SK-N-SH (cell line): ENCODE measurements around the gene XYLT2. TPM values are rescaled to one million over a fixed set of nuclear protein-coding genes. Genes with fewer than 3 reads are reported as not detected.

Experiments used
- CTCF ChIA-PET: fragments of 300-600, 350-600 bp; formaldehyde crosslinking; extraction: SDS; loops from one replicate; lab custom pipeline; 2021; lab: Yijun Ruan, JAX
- POLR2A ChIA-PET: fragments of 350-600 bp; sonication (Branson Sonifier 250); formaldehyde crosslinking; extraction: SDS; loops from one replicate; lab custom pipeline; 2020; ENCODE audit warnings: antibody characterized with exemption, inconsistent platforms; lab: Yijun Ruan, JAX
- DNase-seq: peaks from one replicate; pipeline ENCODE4 v3.0.0; 2012
- H2AFZ ChIP-seq: fragments of 200-600 bp; sonication (generic); 2 replicates; pipeline ENCODE4 v1.8.1; 2016; ENCODE audit warnings: antibody characterized with exemption, mild to moderate bottlenecking, low read depth
- H3F3A ChIP-seq: fragments of 200-600 bp; sonication (generic); replicated peaks from 2 replicates; pipeline ENCODE3; 2016; ENCODE audit warnings: antibody characterized with exemption, mild to moderate bottlenecking; ENCODE audit not compliant: insufficient read depth
- H3K27ac ChIP-seq, 2 experiments: fragments of 200-500 bp in 1 of 2; fragments of 200-600 bp in 1 of 2; sonication (Bioruptor generic) in 1 of 2; sonication (generic), shearing (Covaris generic) in 1 of 2; 2 replicates each; pipeline versions ENCODE4 v1.5.1 to v1.6.1; 2014 to 2016; ENCODE audit warnings: low read depth in 2 of 2, inconsistent platforms in 1 of 2, low read length in 1 of 2, mild to moderate bottlenecking in 1 of 2, mixed read lengths in 1 of 2
- H3K27me3 ChIP-seq: fragments of 200-600 bp; sonication (generic), shearing (Covaris generic); 2 replicates; pipeline ENCODE4 v1.6.1; 2016; ENCODE audit warnings: mixed run types; ENCODE audit not compliant: insufficient read depth
- H3K36me3 ChIP-seq, 2 experiments: fragments of 200-500 bp in 1 of 2; fragments of 200-600 bp in 1 of 2; sonication (Bioruptor generic) in 1 of 2; sonication (generic) in 1 of 2; replicated peaks in 1 of 2; 2 replicates each; pipeline versions ENCODE3 to v1.5.1; 2014 to 2016; ENCODE audit warnings: low read length in 1 of 2, mild to moderate bottlenecking in 1 of 2; ENCODE audit not compliant: insufficient read depth in 2 of 2, control insufficient read depth in 1 of 2
- H3K4me1 ChIP-seq, 2 experiments: fragments of 200-500 bp in 1 of 2; fragments of 200-600 bp in 1 of 2; sonication (Bioruptor generic) in 1 of 2; sonication (generic), shearing (Covaris generic) in 1 of 2; 2 replicates each; pipeline versions ENCODE4 v1.5.1 to v1.6.1; 2014 to 2016; ENCODE audit warnings: low read depth in 1 of 2, low read length in 1 of 2, mixed run types in 1 of 2; ENCODE audit not compliant: insufficient read depth in 2 of 2, control insufficient read depth in 1 of 2
- H3K4me2 ChIP-seq: fragments of 200-600 bp; sonication (generic), shearing (Covaris generic); 2 replicates; pipeline ENCODE4 v1.6.1; 2017; ENCODE audit warnings: mixed run types
- H3K4me3 ChIP-seq, 2 experiments: fragments of 200-500 bp in 1 of 2; fragments of 200-600 bp in 1 of 2; sonication (Bioruptor generic) in 1 of 2; sonication (generic), shearing (Covaris generic) in 1 of 2; 2 replicates each; pipeline versions ENCODE4 v1.5.1 to v1.8.1; 2014 to 2016; ENCODE audit warnings: low read depth in 2 of 2, inconsistent platforms in 1 of 2, low read length in 1 of 2, mild to moderate bottlenecking in 1 of 2, mixed read lengths in 1 of 2, moderate library complexity in 1 of 2
- H3K79me2 ChIP-seq: fragments of 200-600 bp; sonication (generic); 2 replicates; pipeline ENCODE4 v1.8.1; 2017; ENCODE audit warnings: mild to moderate bottlenecking; ENCODE audit not compliant: insufficient read depth
- H3K9ac ChIP-seq: fragments of 200-600 bp; sonication (generic); 2 replicates; pipeline ENCODE4 v1.6.1; 2017; ENCODE audit warnings: mixed run types
- H3K9me2 ChIP-seq: fragments of 200-600 bp; sonication (generic); 2 replicates; pipeline ENCODE4 v1.6.1; 2017; ENCODE audit warnings: mixed run types
- H3K9me3 ChIP-seq: fragments of 200-600 bp; sonication (generic); 2 replicates; pipeline ENCODE4 v1.6.1; 2017; ENCODE audit warnings: mixed run types, mild to moderate bottlenecking, moderate library complexity
- H4K20me1 ChIP-seq: fragments of 200-600 bp; sonication (generic); 2 replicates; pipeline ENCODE4 v1.6.1; 2017; ENCODE audit warnings: mild to moderate bottlenecking, mixed run types; ENCODE audit not compliant: insufficient read depth
- CHD2 ChIP-seq: fragments of 150-350 bp; IDR thresholded peaks from 2 replicates; pipeline ENCODE4 v1.6.1; 2018; ENCODE audit warnings: low read length; ENCODE audit not compliant: partially characterized antibody
- EP300 ChIP-seq, 2 experiments: IDR thresholded peaks; 2 replicates each; pipeline versions ENCODE4 v1.4.0 to v1.6.1; 2012; ENCODE audit warnings: borderline replicate concordance in 1 of 2, low read depth in 1 of 2, low read length in 1 of 2
- EZH2phosphoT487 ChIP-seq: fragments of 200-600 bp; sonication (generic); IDR thresholded peaks from 2 replicates; pipeline ENCODE4 v1.6.1; 2017; ENCODE audit warnings: low read depth, mixed run types, mild to moderate bottlenecking, antibody characterized with exemption, moderate library complexity, borderline replicate concordance
- FOSL2 ChIP-seq: IDR thresholded peaks from 2 replicates; pipeline ENCODE4 v1.4.0; 2012; ENCODE audit warnings: low read depth, mild to moderate bottlenecking, moderate library complexity, borderline replicate concordance
- FOXJ3 ChIP-seq: sonication (generic); formaldehyde crosslinking; IDR thresholded peaks from 2 replicates; pipeline ENCODE4 v1.5.1; 2020; ENCODE audit warnings: mild to moderate bottlenecking, missing genetic modification reagents
- GABPA ChIP-seq: IDR thresholded peaks from 2 replicates; pipeline ENCODE4 v1.4.0; 2012; ENCODE audit warnings: low read depth, mild to moderate bottlenecking
- GATA2 ChIP-seq: sonication (generic); formaldehyde crosslinking; IDR thresholded peaks from 2 replicates; pipeline ENCODE4 v1.5.0; 2020; ENCODE audit warnings: mild to moderate bottlenecking, missing genetic modification reagents
- JUND ChIP-seq: IDR thresholded peaks from 2 replicates; pipeline ENCODE4 v1.4.0; 2012
- MEF2A ChIP-seq: IDR thresholded peaks from 2 replicates; pipeline ENCODE4 v1.4.0; 2012; ENCODE audit warnings: low read depth, borderline replicate concordance
- MXI1 ChIP-seq: IDR thresholded peaks from 2 replicates; pipeline ENCODE4 v1.6.1; 2012; ENCODE audit warnings: mild to moderate bottlenecking, low read depth, low read length, improper control_type of control experiment
- NFIC ChIP-seq: IDR thresholded peaks from 2 replicates; pipeline ENCODE4 v1.4.0; 2012; ENCODE audit warnings: borderline replicate concordance
- POLR2AphosphoS5 ChIP-seq: IDR thresholded peaks from 2 replicates; pipeline ENCODE4 v1.6.1; 2012; ENCODE audit warnings: low read depth, low read length
- RAD21 ChIP-seq: IDR thresholded peaks from 2 replicates; pipeline ENCODE4 v1.6.1; 2012; ENCODE audit warnings: mild to moderate bottlenecking, low read length
- RCOR1 ChIP-seq: fragments of 150-350 bp; IDR thresholded peaks from 2 replicates; pipeline ENCODE4 v1.6.1; 2017; ENCODE audit warnings: antibody characterized with exemption, low read length
- RFX5 ChIP-seq: IDR thresholded peaks from 2 replicates; pipeline ENCODE4 v1.6.1; 2012; ENCODE audit warnings: mild to moderate bottlenecking, improper control_type of control experiment, low read length
- SIN3A ChIP-seq: IDR thresholded peaks from 2 replicates; pipeline ENCODE4 v1.6.1; 2012; ENCODE audit warnings: low read depth, mild to moderate bottlenecking, low read length, moderate library complexity, borderline replicate concordance
- TEAD4 ChIP-seq: IDR thresholded peaks from 2 replicates; pipeline ENCODE4 v1.4.0; 2012; ENCODE audit warnings: mild to moderate bottlenecking, borderline replicate concordance; ENCODE audit not compliant: insufficient read depth
- WGBS: methylation state at CpG from one replicate; pipeline ENCODE4 v1.1.6; 2017; ENCODE audit warnings: low lambda C conversion rate; 5-methylcytosine and 5-hydroxymethylcytosine counted together
- polyA plus RNA-seq, 3 experiments: library from polyadenylated mRNA; depleted of rRNA; stranded (reverse); fragments of >200 nt; gene quantifications; 2 replicates each; pipeline ENCODE4 v1.2.3, GENCODE V29; 2012
- TF ChIP-seq, protein P1 (sequence below): IDR thresholded peaks from 2 replicates; pipeline ENCODE4 v1.6.1; 2012; ENCODE audit warnings: mild to moderate bottlenecking, low read depth, low read length, moderate library complexity
- TF ChIP-seq, protein P2 (sequence below): IDR thresholded peaks from 2 replicates; pipeline ENCODE4 v1.4.0; 2012; ENCODE audit warnings: low read depth, borderline replicate concordance
- TF ChIP-seq, protein P3 (sequence below): fragments of 200-600 bp; sonication (generic); IDR thresholded peaks from 2 replicates; pipeline ENCODE4 v1.6.1; 2017; ENCODE audit warnings: antibody characterized with exemption, mild to moderate bottlenecking, moderate library complexity
- TF ChIP-seq, protein P4 (sequence below): IDR thresholded peaks from 2 replicates; pipeline ENCODE4 v1.4.0; 2012; ENCODE audit warnings: low read depth
- TF ChIP-seq, protein P5 (sequence below): fragments of 150-350 bp; IDR thresholded peaks from 2 replicates; pipeline ENCODE4 v1.6.1; 2016; ENCODE audit warnings: mild to moderate bottlenecking, low read depth, low read length
- TF ChIP-seq, protein P6 (sequence below): IDR thresholded peaks from 2 replicates; pipeline ENCODE4; 2012

Gene XYLT2
- polyA plus RNA-seq, 1 of the 3 experiments (the other 2 are of a cell fraction), result 28.4 TPM

DNA sequence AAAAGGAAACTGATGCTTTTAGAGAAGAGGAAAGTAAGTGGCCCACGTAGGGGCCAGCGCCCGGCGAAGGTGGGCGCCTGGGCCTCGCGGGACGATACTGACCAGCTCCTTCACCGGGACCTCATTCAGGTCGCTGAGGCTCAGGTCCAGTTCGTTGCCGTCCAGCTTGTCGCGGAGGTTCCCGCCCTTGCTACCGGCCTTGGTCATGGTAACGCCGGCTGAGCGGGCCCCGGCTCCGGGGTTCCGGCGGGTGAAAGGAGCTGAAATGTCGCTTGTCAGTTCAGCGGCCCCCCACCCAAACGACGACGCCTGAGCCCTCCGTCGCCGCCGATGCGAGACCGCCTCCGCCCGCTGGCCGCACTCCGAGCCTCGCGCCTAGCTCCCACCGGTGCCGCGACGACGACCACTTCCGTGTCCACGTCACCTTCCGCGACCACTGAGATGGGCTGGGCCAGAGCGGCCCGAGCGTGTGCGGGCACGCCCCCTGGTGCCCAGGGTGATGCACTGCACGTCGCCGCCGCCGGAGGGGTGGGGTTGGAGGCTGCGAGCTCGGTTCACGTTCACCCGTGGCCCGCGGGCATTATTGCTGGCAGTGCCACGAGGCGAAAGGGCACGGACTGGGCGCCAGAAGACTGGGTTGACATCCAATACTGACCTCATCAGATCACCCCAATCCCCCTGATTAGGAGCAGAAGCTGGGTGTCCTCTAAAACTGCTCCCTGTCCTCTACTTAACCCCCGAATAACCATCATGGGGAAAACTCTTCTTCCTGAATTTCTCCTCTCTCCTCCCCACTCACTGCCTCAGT lies 51.4 kb downstream of the XYLT2 start, which contains the start of gene LRRC59:
Gene LRRC59 (minus strand): TSS at position 413 of the 808 bp plus-strand sequence. CDS start 206 bp downstream, at position 207.
- peak; percentile 99 for DNase-seq
- Histone ChIP-seq H3K36me3 (peaks cover 29 to 35% of the 10 kb centered on the region in 2 experiments), H3K9ac (peak within 1 kb of the TSS; percentile 99), H3K4me3 (peak within 1 kb of the TSS; percentile 91 to 99), H4K20me1 (peaks cover 38% of the 10 kb centered on the region), H3K27me3 (no peaks in the 10 kb centered on the region; the same call in 1 of the 2 replicates), H3K4me2 (peak within 1 kb of the TSS; percentile 97), H3K4me1 (peaks cover 10 to 23% of the 10 kb centered on the region in 2 experiments), H3K9me2 (no peaks in the 10 kb centered on the region), H3F3A (no peaks in the 10 kb centered on the region), H3K27ac (peak within 1 kb of the TSS; percentile 74 to 83), H3K9me3 (no peaks in the 10 kb centered on the region), H2AFZ (peak within 1 kb of the TSS; percentile 60; the same call in 1 of the 2 replicates), H3K79me2 (peaks cover 50% of the 10 kb centered on the region)
- CTCF ChIA-PET, result interaction anchor here (0.6 to 4.6 kb wide), 54 partner anchors 9 to 637 kb away, joined by 3 to 80 read pairs (median 6); partner anchors contain the start of genes ACSF2, COL1A1, EME1 and MRPL27
- POLR2A ChIA-PET, result interaction anchor here (0.8 to 2.6 kb wide), 10 partner anchors 8 to 82 kb away, joined by 3 to 12 read pairs (median 4); partner anchors contain the start of gene ACSF2
- WGBS, result under 1% methylated on average over 57 of the region's 70 CpGs
- TF ChIP-seq NFIC, result no peak
- TF ChIP-seq POLR2AphosphoS5, result peak; percentile 96
- peak; percentile 58; the same call in 1 of the 2 replicates for TF ChIP-seq FOSL2
- TF ChIP-seq EZH2phosphoT487, result no peak
- TF ChIP-seq SIN3A, result peak; percentile 100
- TF ChIP-seq MEF2A, result no peak
- TF ChIP-seq, protein P1, sequence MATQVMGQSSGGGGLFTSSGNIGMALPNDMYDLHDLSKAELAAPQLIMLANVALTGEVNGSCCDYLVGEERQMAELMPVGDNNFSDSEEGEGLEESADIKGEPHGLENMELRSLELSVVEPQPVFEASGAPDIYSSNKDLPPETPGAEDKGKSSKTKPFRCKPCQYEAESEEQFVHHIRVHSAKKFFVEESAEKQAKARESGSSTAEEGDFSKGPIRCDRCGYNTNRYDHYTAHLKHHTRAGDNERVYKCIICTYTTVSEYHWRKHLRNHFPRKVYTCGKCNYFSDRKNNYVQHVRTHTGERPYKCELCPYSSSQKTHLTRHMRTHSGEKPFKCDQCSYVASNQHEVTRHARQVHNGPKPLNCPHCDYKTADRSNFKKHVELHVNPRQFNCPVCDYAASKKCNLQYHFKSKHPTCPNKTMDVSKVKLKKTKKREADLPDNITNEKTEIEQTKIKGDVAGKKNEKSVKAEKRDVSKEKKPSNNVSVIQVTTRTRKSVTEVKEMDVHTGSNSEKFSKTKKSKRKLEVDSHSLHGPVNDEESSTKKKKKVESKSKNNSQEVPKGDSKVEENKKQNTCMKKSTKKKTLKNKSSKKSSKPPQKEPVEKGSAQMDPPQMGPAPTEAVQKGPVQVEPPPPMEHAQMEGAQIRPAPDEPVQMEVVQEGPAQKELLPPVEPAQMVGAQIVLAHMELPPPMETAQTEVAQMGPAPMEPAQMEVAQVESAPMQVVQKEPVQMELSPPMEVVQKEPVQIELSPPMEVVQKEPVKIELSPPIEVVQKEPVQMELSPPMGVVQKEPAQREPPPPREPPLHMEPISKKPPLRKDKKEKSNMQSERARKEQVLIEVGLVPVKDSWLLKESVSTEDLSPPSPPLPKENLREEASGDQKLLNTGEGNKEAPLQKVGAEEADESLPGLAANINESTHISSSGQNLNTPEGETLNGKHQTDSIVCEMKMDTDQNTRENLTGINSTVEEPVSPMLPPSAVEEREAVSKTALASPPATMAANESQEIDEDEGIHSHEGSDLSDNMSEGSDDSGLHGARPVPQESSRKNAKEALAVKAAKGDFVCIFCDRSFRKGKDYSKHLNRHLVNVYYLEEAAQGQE, result peak; percentile 60
- TF ChIP-seq, protein P2, sequence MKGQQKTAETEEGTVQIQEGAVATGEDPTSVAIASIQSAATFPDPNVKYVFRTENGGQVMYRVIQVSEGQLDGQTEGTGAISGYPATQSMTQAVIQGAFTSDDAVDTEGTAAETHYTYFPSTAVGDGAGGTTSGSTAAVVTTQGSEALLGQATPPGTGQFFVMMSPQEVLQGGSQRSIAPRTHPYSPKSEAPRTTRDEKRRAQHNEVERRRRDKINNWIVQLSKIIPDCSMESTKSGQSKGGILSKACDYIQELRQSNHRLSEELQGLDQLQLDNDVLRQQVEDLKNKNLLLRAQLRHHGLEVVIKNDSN, result no peak
- TF ChIP-seq, protein P3, sequence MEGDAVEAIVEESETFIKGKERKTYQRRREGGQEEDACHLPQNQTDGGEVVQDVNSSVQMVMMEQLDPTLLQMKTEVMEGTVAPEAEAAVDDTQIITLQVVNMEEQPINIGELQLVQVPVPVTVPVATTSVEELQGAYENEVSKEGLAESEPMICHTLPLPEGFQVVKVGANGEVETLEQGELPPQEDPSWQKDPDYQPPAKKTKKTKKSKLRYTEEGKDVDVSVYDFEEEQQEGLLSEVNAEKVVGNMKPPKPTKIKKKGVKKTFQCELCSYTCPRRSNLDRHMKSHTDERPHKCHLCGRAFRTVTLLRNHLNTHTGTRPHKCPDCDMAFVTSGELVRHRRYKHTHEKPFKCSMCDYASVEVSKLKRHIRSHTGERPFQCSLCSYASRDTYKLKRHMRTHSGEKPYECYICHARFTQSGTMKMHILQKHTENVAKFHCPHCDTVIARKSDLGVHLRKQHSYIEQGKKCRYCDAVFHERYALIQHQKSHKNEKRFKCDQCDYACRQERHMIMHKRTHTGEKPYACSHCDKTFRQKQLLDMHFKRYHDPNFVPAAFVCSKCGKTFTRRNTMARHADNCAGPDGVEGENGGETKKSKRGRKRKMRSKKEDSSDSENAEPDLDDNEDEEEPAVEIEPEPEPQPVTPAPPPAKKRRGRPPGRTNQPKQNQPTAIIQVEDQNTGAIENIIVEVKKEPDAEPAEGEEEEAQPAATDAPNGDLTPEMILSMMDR, result peak; percentile 95
- peak; percentile 86 for TF ChIP-seq GABPA
- TF ChIP-seq, protein P4, sequence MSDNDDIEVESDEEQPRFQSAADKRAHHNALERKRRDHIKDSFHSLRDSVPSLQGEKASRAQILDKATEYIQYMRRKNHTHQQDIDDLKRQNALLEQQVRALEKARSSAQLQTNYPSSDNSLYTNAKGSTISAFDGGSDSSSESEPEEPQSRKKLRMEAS, result peak; percentile 94
- TF ChIP-seq TEAD4, result no peak; the same call in 1 of the 2 replicates
- TF ChIP-seq, protein P5, sequence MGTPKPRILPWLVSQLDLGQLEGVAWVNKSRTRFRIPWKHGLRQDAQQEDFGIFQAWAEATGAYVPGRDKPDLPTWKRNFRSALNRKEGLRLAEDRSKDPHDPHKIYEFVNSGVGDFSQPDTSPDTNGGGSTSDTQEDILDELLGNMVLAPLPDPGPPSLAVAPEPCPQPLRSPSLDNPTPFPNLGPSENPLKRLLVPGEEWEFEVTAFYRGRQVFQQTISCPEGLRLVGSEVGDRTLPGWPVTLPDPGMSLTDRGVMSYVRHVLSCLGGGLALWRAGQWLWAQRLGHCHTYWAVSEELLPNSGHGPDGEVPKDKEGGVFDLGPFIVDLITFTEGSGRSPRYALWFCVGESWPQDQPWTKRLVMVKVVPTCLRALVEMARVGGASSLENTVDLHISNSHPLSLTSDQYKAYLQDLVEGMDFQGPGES, result no peak
- TF ChIP-seq, protein P6, sequence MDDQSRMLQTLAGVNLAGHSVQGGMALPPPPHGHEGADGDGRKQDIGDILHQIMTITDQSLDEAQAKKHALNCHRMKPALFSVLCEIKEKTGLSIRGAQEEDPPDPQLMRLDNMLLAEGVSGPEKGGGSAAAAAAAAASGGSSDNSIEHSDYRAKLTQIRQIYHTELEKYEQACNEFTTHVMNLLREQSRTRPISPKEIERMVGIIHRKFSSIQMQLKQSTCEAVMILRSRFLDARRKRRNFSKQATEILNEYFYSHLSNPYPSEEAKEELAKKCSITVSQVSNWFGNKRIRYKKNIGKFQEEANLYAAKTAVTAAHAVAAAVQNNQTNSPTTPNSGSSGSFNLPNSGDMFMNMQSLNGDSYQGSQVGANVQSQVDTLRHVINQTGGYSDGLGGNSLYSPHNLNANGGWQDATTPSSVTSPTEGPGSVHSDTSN, result no peak; the same call in 1 of the 2 replicates
- TF ChIP-seq EP300 (IDR thresholded peaks at IDR 0.05; ENCODE audit: borderline replicate concordance in 1 of 2, low read depth in 1 of 2, low read length in 1 of 2), result no peak
- TF ChIP-seq RAD21, result peak; percentile 42; the same call in 1 of the 2 replicates
- TF ChIP-seq RFX5, result no peak
- TF ChIP-seq GATA2, result no peak; the same call in 1 of the 2 replicates
- peak; percentile 96 for TF ChIP-seq CHD2
- peak; percentile 81 for TF ChIP-seq MXI1
- TF ChIP-seq RCOR1, result peak; percentile 89
- no peak for TF ChIP-seq JUND
- TF ChIP-seq FOXJ3 (CRISPR knock-in tag), result peak; percentile 89; the same call in 1 of the 2 replicates
